ENCODE results near the gene ADAM22.

DNA sequence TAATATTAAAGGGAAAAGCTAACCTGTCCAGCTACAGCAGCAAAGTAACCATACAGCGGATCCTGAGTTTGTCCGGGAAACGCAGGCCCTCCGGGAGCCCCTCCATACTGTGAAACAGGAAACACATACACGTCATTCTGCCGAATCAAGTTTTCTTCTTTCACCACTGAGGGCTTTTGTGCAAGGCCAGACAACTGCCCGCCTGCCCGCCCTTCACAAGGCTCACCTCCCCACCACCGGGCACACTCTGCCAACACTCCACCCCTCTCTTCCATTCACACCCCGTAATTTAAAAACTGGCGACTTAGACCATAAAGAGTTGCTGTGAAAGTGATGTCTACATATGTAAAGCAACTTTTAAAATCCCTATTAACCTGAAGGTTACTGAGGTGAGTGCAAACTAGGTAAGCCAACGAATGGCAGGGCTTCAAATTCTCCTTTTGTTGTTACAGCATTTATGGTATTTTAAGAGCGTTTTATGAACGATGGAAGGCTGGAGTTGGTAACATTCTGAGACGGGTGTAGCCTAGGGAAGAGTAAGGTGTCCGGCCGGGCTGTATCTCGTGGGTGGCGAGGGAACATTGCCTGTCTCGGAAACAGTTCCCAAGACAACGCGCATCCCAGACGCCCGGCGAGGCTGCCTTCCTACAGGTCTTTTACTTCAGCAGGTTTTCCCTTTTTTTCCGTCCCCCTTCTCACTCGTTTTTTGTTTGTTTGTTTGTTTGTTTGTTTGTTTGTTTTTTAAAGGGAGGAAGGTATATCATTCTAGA lies 285.0 kb downstream of the ADAM22 start:
- TF ChIP-seq, protein P1, sequence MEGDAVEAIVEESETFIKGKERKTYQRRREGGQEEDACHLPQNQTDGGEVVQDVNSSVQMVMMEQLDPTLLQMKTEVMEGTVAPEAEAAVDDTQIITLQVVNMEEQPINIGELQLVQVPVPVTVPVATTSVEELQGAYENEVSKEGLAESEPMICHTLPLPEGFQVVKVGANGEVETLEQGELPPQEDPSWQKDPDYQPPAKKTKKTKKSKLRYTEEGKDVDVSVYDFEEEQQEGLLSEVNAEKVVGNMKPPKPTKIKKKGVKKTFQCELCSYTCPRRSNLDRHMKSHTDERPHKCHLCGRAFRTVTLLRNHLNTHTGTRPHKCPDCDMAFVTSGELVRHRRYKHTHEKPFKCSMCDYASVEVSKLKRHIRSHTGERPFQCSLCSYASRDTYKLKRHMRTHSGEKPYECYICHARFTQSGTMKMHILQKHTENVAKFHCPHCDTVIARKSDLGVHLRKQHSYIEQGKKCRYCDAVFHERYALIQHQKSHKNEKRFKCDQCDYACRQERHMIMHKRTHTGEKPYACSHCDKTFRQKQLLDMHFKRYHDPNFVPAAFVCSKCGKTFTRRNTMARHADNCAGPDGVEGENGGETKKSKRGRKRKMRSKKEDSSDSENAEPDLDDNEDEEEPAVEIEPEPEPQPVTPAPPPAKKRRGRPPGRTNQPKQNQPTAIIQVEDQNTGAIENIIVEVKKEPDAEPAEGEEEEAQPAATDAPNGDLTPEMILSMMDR (IDR thresholded peaks at IDR 0.05): no peak
- TF ChIP-seq POLR2AphosphoS5 (IDR thresholded peaks at IDR 0.05) (peak in 2 of 4 donors; percentile 18 to 27), EP300 (IDR thresholded peaks at IDR 0.05) (no peak), POLR2A (IDR thresholded peaks at IDR 0.05) (no peak)
